Large intestine (tissue), 3 donors: ENCODE results near the gene COL6A3. TPM values are rescaled to one million over a fixed set of nuclear protein-coding genes. Genes with fewer than 3 reads are reported as not detected.

Source experiments
- DNase-seq, 2 donors: peaks; one replicate each; pipeline versions ENCODE4 v3.0.0 to v3.0.0-alpha.2; 2013
- H3K27ac ChIP-seq: one replicate; pipeline ENCODE4 v1.5.1; 2013; ENCODE audit warnings: low read length
- H3K27me3 ChIP-seq: 2 replicates; pipeline ENCODE4 v1.6.1; 2013; ENCODE audit warnings: low read length; ENCODE audit not compliant: control insufficient read depth, insufficient read depth
- H3K36me3 ChIP-seq: 2 replicates; pipeline ENCODE4 v1.6.1; 2013; ENCODE audit warnings: low read length; ENCODE audit not compliant: control insufficient read depth, insufficient read depth
- H3K4me1 ChIP-seq: one replicate; pipeline ENCODE4 v1.6.1; 2013; ENCODE audit warnings: low read length; ENCODE audit not compliant: control insufficient read depth, insufficient read depth
- H3K4me3 ChIP-seq: one replicate; pipeline ENCODE4 v1.5.1; 2013; ENCODE audit warnings: low read length
- H3K9me3 ChIP-seq: one replicate; pipeline ENCODE4 v1.6.1; 2013; ENCODE audit warnings: mild to moderate bottlenecking, low read depth, low read length, moderate library complexity; ENCODE audit not compliant: control insufficient read depth
- WGBS: methylation state at CpG from one replicate; pipeline ENCODE4 v1.1.5; 2013; ENCODE audit warnings: low lambda C conversion rate; ENCODE audit not compliant: insufficient coverage; 5-methylcytosine and 5-hydroxymethylcytosine counted together
- polyA plus RNA-seq: library from polyadenylated mRNA; unstranded; fragments of 120-200 nt; gene quantifications from one replicate; pipeline ENCODE4 v1.2.1, GENCODE V29; 2013

Gene COL6A3
- polyA plus RNA-seq, 1 donor: 127 TPM

DNA sequence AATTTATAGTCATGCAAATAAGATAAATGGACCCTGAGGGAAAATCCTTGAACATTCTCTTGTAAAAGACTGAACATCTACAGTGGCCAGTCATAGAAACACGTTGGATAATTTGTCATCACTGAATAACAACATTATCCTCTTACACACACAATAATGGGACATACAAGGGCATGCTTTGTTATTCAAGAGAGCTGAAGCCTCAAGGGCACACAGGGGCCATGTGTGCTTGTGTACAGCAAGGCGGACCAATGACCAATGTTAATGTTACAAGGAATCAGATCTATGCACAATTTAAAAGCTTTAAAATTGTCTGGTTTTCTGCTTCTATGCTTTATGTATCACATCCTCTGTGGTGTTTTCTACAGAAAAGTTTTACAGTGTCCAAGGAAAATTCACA, 23.7 kb downstream of the COL6A3 start:
- no peak overlapping the region for H3K27ac ChIP-seq
- WGBS: no CpG with 5 or more reads among the region's 2 CpGs
- no peak for DNase-seq
- no peaks in the 10 kb centered on the region for H3K4me1 ChIP-seq
- no peaks in the 10 kb centered on the region for H3K9me3 ChIP-seq
- peaks cover 25% of the 10 kb centered on the region for H3K36me3 ChIP-seq
- H3K27me3 ChIP-seq: peaks cover 13% of the 10 kb centered on the region
- H3K4me3 ChIP-seq: no peak overlapping the region

DNA sequence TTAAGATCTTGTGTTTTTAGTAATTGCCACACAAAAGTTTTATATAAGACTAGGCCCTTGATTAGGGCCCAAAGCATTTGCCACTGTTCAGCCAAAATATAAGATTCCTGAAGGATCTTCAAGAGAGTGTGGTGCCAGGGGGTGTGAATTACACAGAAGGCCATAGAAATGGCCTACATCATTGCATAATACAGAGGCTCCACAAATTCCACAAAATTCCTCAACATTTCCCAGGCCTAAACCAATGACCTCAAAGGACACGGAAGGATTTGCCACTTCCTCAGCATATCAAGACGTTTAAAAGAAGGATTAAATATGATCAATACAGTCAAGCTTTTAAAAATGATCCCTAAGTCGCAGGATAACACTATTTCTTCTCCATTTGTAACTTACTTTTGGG, 24.1 kb downstream of the COL6A3 start:
- Histone ChIP-seq H3K4me1 (no peaks in the 10 kb centered on the region), H3K36me3 (peaks cover 22% of the 10 kb centered on the region), H3K27ac (no peak overlapping the region), H3K4me3 (no peak overlapping the region), H3K9me3 (no peaks in the 10 kb centered on the region), H3K27me3 (peaks cover 13% of the 10 kb centered on the region)
- DNase-seq: no peak
- 80% methylated on average over 3 of the region's 3 CpGs for WGBS

DNA sequence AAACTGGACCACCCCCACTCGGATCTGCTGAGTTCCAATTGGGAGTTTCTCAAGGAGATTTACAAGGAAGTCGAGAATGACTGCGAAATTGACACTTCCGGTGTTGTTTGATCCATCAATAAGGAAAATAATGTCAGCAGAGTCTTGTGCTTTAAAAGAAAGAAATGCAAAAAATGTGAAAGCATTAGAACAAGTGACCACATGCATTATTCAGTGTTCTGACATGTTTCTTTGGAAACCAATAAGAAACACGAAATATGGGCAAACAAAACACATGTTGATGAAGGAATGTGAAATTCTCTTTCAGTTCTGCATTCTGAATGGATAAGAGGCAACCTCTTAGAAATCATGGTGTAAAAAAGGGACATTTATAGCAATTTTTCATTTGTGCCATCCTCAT, 25.9 kb downstream of the COL6A3 start:
- Histone ChIP-seq H3K27me3 (peaks cover 14% of the 10 kb centered on the region), H3K27ac (no peak overlapping the region), H3K4me1 (no peaks in the 10 kb centered on the region), H3K9me3 (no peaks in the 10 kb centered on the region), H3K36me3 (peaks cover 14% of the 10 kb centered on the region), H3K4me3 (no peak overlapping the region)
- DNase-seq: no peak
- 86% methylated on average over 1 of the region's 5 CpGs for WGBS

DNA sequence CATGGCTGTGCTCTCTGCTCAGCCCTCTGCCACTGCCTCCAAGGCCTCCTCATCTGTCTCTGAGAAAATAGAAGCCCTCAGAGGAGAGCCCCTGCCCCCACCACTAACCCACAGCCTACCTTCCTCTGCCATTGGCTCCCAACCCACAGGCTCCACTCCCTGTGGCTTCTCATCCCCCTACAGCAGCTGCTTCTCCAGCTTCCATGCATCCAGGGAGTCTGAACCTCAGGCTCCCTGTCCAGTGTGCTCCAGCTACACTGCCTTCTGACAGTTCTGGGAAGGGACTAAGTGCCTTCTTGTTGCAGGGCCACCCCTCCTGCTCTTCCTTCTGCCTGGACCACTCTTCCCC, 29.3 kb downstream of the COL6A3 start:
- H3K4me1 ChIP-seq: no peaks in the 10 kb centered on the region
- H3K9me3 ChIP-seq: no peaks in the 10 kb centered on the region
- DNase-seq: no peak
- no peak overlapping the region for H3K27ac ChIP-seq
- no peak overlapping the region for H3K4me3 ChIP-seq
- peaks cover 13% of the 10 kb centered on the region for H3K36me3 ChIP-seq
- peaks cover 5% of the 10 kb centered on the region for H3K27me3 ChIP-seq

DNA sequence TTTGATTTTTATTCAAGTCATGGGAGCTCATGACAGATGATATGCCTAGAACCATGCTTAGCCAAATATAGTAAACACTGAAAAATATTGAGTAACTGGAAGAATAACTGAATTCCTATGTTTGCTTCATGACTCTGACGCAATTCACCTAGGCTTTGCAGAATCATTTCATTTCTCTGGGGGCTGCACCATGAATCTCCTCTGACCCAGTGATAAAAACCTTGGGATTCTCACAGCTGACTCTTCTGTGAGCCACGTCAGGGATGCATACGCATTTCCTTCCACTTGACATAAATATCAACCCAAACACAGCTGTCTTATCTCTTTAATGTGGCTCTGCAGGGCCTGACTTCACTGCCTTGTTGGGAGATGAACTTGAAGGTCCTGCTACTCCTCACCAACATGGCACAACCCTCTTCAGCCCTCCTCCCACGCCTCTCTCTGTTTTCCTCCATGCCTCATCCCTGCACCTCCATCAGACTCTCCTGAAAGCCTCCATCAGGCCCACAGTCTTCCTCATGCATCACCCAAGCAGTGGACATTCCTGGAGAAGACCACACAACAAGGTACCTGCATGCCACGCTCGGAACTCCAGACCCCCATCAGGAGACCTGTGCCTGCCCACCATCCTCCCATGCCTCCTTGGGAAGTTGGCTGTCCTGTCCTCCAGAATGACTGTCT, 29.8 kb downstream of the COL6A3 start:
- H3K36me3 ChIP-seq: peaks cover 17% of the 10 kb centered on the region
- peaks cover 9% of the 10 kb centered on the region for H3K27me3 ChIP-seq
- H3K4me1 ChIP-seq: no peaks in the 10 kb centered on the region
- H3K9me3 ChIP-seq: no peaks in the 10 kb centered on the region
- no peak for DNase-seq
- H3K27ac ChIP-seq: no peak overlapping the region
- 100% methylated on average over 1 of the region's 6 CpGs for WGBS
- no peak overlapping the region for H3K4me3 ChIP-seq

DNA sequence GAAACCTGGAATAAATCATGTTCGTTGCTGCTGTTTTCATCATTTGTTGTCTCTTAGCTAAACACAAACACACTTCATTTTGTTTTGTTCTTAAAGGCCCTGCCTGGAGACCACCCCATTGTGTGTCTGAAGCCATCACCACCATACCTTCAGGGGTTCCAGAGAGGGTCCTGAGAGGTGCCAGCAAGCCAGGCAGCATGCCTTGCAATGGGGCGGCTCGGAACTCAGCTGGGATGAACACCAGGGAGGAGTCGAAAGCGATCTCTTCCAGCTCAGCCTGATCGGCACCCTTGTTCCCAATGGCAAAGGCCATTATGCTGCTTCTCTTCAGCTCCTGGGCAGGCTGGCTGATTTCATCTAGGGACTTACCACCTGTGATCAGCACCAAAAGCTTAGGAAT, 33.2 kb downstream of the COL6A3 start:
- peaks cover 21% of the 10 kb centered on the region for H3K36me3 ChIP-seq
- no peak overlapping the region for H3K27ac ChIP-seq

DNA sequence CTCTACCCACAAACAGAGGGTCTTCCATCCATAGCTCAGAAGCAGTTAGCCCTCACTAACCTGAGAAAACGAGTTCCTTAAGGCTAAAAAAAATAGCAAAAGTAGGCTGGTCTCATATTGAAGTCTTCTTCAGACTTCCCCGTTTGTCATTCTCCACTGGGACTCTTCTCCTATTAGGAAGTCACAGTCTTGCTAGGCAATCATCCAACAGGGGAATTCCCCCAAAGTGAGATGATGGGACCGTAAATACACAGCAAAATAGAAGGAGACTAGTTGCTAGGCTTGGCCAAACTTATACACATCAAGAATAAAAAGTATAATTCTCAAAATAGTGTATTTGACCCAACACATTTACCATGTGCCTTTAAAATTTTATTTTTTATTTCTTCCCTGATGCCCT, 34.3 kb downstream of the COL6A3 start:
- H3K9me3 ChIP-seq: no peaks in the 10 kb centered on the region
- peaks cover 9% of the 10 kb centered on the region for H3K27me3 ChIP-seq
- H3K4me3 ChIP-seq: no peak overlapping the region
- no CpG with 5 or more reads among the region's 3 CpGs for WGBS
- H3K36me3 ChIP-seq: peaks cover 25% of the 10 kb centered on the region
- H3K27ac ChIP-seq: no peak overlapping the region
- no peaks in the 10 kb centered on the region for H3K4me1 ChIP-seq
- no peak for DNase-seq

More for the DNA sequence above, 33.2 kb downstream of the COL6A3 start:
- Histone ChIP-seq H3K4me1 (no peaks in the 10 kb centered on the region), H3K9me3 (no peaks in the 10 kb centered on the region), H3K27me3 (peaks cover 11% of the 10 kb centered on the region), H3K4me3 (no peak overlapping the region)
- DNase-seq: no peak
- WGBS: no CpG with 5 or more reads among the region's 6 CpGs

DNA sequence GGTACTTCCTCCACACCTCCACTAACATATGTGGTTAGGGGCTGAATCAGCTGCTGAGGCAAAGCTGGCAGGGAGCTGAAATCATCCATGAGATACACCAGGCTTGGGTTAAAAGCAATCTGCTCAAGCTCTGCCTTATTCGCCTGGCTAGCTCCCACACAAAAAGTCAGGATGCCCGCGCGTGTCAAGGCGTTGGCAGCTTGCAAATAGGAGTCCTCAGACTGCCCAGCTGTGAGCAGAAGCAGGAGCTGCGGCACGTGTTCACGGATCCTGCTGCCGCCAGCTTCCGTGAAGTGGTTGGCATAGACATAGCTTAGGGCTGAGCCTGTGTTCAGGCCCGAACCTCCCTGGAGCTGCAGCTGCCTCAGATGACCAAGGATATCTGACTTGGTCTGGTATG, 35.3 kb downstream of the COL6A3 start:
- Histone ChIP-seq H3K27ac (no peak overlapping the region), H3K27me3 (peaks cover 6% of the 10 kb centered on the region), H3K36me3 (peaks cover 35% of the 10 kb centered on the region), H3K4me1 (no peaks in the 10 kb centered on the region), H3K9me3 (no peaks in the 10 kb centered on the region), H3K4me3 (no peak overlapping the region)
- DNase-seq: no peak
- no CpG with 5 or more reads among the region's 11 CpGs for WGBS

DNA sequence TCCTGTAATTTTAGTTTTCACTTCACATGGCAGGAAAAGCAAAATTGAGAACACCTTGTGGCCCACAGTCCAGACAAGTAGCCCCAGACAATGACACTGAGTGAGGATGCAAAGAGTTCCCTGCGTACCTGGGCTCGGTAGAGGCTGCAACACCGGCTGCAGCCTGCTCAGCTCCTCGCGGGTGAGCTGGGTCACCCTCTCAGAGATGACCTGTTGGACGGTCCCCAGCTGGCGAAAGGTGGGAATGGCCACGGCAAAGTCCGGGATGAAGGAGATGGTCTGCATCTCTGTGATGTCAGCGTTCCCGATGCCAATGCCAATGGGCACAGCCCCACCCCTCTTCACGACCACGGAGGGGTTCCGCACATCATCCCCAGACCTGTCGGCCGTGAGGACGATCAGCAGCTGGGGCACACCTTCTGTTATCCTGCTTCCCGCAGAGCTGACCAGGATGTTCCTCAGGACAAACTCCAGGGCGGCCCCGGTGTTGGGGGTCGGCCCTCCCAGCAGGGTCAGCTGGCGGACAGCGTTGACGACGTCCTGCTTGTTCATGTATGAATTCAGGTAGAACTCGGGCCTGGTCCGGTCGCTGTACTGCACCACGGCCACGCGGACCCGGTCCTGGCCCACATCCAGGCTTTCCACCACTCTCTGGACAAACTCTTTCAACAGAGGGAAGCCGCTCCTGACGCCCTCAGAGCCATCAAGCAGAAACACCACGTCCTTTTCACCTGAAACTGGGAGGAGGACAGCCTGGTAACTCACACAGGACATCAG, 39.5 kb downstream of the COL6A3 start:
- no CpG with 5 or more reads among the region's 35 CpGs for WGBS

DNA sequence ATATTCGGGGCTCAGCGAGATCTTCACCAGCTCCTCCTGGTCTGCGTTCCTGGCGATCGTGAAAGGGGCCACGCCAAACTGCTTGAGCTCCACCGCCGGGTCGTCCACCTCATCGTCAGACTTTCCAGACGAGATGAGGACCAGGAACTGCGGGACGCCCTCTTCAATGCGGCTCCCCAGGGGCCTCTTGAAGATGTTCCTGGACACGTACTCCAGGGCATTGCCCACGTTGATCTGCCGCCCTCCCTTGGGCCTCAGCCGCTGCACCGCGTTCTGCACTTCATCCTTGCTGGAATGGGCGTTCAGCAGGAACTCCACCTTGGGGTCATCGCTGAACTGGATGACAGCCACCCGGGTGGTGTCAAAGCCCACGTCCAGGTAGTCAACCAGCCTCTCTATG, 42.1 kb downstream of the COL6A3 start:
- WGBS: no CpG with 5 or more reads among the region's 24 CpGs

More for the DNA sequence above, 39.5 kb downstream of the COL6A3 start:
- Histone ChIP-seq H3K27me3 (peaks cover 5% of the 10 kb centered on the region), H3K4me1 (no peaks in the 10 kb centered on the region), H3K9me3 (no peaks in the 10 kb centered on the region), H3K4me3 (no peak overlapping the region), H3K27ac (no peak overlapping the region), H3K36me3 (peaks cover 40% of the 10 kb centered on the region)
- DNase-seq: no peak

DNA sequence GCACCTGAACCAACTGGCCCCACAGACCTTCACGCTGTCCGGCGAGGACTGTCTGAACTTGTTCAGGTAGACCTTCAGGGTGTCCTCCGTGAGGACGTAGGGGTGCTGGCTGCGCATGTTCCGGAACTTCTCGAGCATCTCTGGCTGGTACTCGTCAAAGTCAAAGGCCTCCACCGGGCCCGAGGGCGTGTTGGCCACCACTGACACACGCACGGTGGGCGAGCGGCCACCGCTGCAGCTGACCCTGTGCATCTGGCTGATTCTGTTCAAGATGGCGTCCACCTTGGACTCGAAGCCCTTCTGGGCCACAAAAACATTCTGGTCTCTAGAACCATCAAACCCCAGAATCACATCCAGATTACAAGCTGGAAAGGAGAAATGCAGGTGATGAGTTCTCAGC, 48.3 kb downstream of the COL6A3 start:
- no peaks in the 10 kb centered on the region for H3K27me3 ChIP-seq
- WGBS: no CpG with 5 or more reads among the region's 19 CpGs
- H3K4me1 ChIP-seq: no peaks in the 10 kb centered on the region
- H3K9me3 ChIP-seq: no peaks in the 10 kb centered on the region
- DNase-seq: no peak
- H3K4me3 ChIP-seq: no peak overlapping the region
- H3K27ac ChIP-seq: no peak overlapping the region
- peaks cover 40% of the 10 kb centered on the region for H3K36me3 ChIP-seq

More for the DNA sequence above, 42.1 kb downstream of the COL6A3 start:
- no peak for DNase-seq
- H3K27me3 ChIP-seq: no peaks in the 10 kb centered on the region
- no peak overlapping the region for H3K27ac ChIP-seq
- peaks cover 34% of the 10 kb centered on the region for H3K36me3 ChIP-seq
- no peak overlapping the region for H3K4me3 ChIP-seq
- no peaks in the 10 kb centered on the region for H3K9me3 ChIP-seq
- H3K4me1 ChIP-seq: no peaks in the 10 kb centered on the region
